GM12892 (cell line): ENCODE results near the gene KCTD20.
"Not testable (repeated sequence)": the region's sequence is repeated elsewhere in the genome, so short reads cannot be mapped to it uniquely, and the experiment has no call there.

Experiments
- POLR2A ChIP-seq: IDR thresholded peaks from 2 replicates; pipeline ENCODE4 v1.6.1; 2011; ENCODE audit warnings: low read depth, low read length, control low read depth
- POLR2AphosphoS5 ChIP-seq: IDR thresholded peaks from 2 replicates; pipeline ENCODE4 v1.6.1; 2011; ENCODE audit warnings: low read depth, low read length, control low read depth
- TAF1 ChIP-seq: IDR thresholded peaks from 2 replicates; pipeline ENCODE4 v1.6.1; 2011; ENCODE audit warnings: low read depth, mild to moderate bottlenecking, control low read depth, low read length, borderline replicate concordance

DNA sequence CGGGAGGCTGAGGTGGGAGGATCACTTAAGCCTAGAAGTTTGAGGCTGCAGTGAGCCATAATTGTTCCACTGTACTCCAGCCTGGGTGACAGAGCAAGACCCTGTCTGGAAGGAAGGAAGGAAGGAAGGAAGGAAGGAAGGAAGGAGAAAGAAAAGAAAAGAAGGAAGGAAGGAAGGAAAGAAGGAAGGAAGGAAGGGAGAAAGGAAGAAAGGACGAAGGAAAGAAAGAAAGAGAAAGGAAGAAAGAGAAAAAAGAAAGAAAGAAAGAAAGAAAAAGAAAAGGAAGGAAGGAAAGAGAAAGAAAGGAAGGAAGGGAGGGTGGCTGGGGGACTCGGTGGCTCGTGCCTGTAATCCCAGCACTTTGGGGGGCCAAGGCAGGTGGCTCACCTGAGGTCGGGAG is 33.1 kb upstream of the KCTD20 start:
- not testable (repeated sequence) for TF ChIP-seq POLR2A, POLR2AphosphoS5, TAF1
